ENCODE data around the gene KDR. TPM values are rescaled to one million over a fixed set of nuclear protein-coding genes. Genes with fewer than 3 reads are reported as not detected.

Gene KDR
- total and polyA plus RNA-seq, 2 experiments from 2014 or later, result 0.20 TPM; not detected in 1

DNA sequence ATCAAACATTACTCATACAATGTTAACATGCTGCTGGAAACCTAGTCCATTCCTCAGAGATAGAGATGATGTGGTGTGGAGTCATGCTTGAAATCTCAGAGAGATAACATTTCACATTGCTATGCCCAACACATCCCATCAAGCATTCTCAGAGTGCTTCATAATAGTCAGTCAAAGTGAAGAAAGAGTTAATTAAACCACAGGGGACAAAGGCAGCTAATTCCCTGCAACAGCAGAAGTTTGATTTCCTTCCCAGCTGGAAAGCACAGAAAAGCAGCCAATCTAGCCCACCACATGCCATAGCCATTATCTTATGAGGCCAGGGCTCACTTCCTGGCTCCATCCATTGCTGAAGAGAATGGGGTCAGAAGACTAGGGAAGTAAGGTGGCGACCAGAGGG, 8.9 kb downstream of the KDR start:
- H3F3A ChIP-seq (ENCODE audit: insufficient read depth), result no peaks in the 10 kb centered on the region
- no peaks in the 10 kb centered on the region for H3K79me2 ChIP-seq (ENCODE audit: insufficient read depth)
- H3K9me2 ChIP-seq (ENCODE audit: insufficient read depth), result no peaks in the 10 kb centered on the region
- no peak overlapping the region for H3K27ac ChIP-seq
- no peaks in the 10 kb centered on the region for H3K9me3 ChIP-seq (ENCODE audit: low read depth)
- H3K4me3 ChIP-seq, result no peak overlapping the region
- no peak overlapping the region for H2AFZ ChIP-seq
- H3K4me1 ChIP-seq (ENCODE audit: insufficient read depth), result 0 out of 2 replicates have a peak, but pooled peaks cover 5% of the 10 kb centered on the region
- H3K4me2 ChIP-seq (ENCODE audit: unreplicated experiment), result no peak overlapping the region
- 85 to 87% methylated on average over 1 of the region's 1 CpG for WGBS, 2 experiments (ENCODE audit: low coverage in 1 of 2, low lambda C conversion rate in 2 of 2, missing lambda C conversion rate in 2 of 2)
- no peaks in the 10 kb centered on the region for H4K20me1 ChIP-seq (ENCODE audit: insufficient read depth)
- no peak overlapping the region for H3K9ac ChIP-seq
- DNase-seq, result peak; percentile 43
- H3K27me3 ChIP-seq (replicated peaks; ENCODE audit: insufficient read depth), result no peaks in the 10 kb centered on the region
- no peak for TF ChIP-seq EZH2phosphoT487 (IDR thresholded peaks at IDR 0.05; ENCODE audit: insufficient read depth, low read depth)
- TF ChIP-seq EZH2 (IDR thresholded peaks at IDR 0.05; ENCODE audit: insufficient read depth, poor library complexity, severe bottlenecking), result no peak
- H3K36me3 ChIP-seq (ENCODE audit: low read depth), result no peaks in the 10 kb centered on the region
- in situ Hi-C loops (cut with MboI), result no loop called here

DNA sequence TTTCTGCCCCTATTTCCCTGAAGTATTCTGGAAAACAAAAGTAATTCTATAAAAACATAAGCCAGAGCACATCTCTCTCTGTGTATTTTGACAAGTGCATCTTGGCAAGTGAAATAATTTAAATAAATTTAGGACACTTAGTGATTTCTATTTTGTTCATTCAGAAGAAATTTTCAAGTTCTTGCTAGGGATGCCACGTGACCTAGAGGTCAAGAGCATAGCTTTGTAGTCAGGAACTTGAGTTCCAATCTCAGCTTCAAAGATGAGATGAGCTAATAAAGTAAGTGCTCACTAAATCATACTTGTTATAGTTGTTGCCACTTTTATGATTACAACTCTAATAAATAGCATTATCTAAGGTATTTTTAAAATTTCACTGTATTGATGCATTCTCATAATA, 13.8 kb downstream of the KDR start:
- no peaks in the 10 kb centered on the region for H3K9me2 ChIP-seq (ENCODE audit: insufficient read depth)
- 0 out of 2 replicates have a peak, but pooled peaks cover 5% of the 10 kb centered on the region for H3K4me1 ChIP-seq (ENCODE audit: insufficient read depth)
- WGBS, 2 experiments (ENCODE audit: low coverage in 1 of 2, low lambda C conversion rate in 2 of 2, missing lambda C conversion rate in 2 of 2), result 50 to 64% methylated on average over 1 of the region's 1 CpG
- H3F3A ChIP-seq (ENCODE audit: insufficient read depth), result no peaks in the 10 kb centered on the region
- no peaks in the 10 kb centered on the region for H3K79me2 ChIP-seq (ENCODE audit: insufficient read depth)
- no peak overlapping the region for H2AFZ ChIP-seq
- H3K4me2 ChIP-seq (ENCODE audit: unreplicated experiment), result no peak overlapping the region
- no peak overlapping the region for H3K4me3 ChIP-seq
- no peaks in the 10 kb centered on the region for H3K27me3 ChIP-seq (replicated peaks; ENCODE audit: insufficient read depth)
- no peaks in the 10 kb centered on the region for H4K20me1 ChIP-seq (ENCODE audit: insufficient read depth)
- H3K9ac ChIP-seq, result no peak overlapping the region
- H3K36me3 ChIP-seq (ENCODE audit: low read depth), result no peaks in the 10 kb centered on the region
- in situ Hi-C loops (cut with MboI), result no loop called here
- DNase-seq, result no peak
- no peak overlapping the region for H3K27ac ChIP-seq
- no peaks in the 10 kb centered on the region for H3K9me3 ChIP-seq (ENCODE audit: low read depth)
- TF ChIP-seq EZH2phosphoT487 (IDR thresholded peaks at IDR 0.05; ENCODE audit: insufficient read depth, low read depth) (no peak), EZH2 (IDR thresholded peaks at IDR 0.05; ENCODE audit: insufficient read depth, poor library complexity, severe bottlenecking) (no peak)

DNA sequence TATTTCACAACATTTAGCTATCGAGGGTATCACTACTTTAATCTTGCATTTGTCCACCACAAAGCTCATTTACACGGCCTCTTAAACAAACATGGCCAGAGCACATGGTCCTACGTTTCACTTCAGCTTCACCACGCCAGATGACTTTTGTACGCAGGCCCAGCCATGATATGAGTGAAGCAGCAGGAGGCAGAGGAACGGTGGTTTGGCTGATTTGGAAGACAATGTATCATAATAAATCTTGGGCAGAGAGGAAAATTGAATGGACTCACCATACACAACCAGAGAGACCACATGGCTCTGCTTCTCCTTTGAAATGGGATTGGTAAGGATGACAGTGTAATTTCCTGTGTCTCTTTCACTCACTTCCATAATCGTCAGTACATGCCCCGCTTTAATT, 15.3 kb downstream of the KDR start:
- Histone ChIP-seq H4K20me1 (ENCODE audit: insufficient read depth) (no peaks in the 10 kb centered on the region), H3K36me3 (ENCODE audit: low read depth) (no peaks in the 10 kb centered on the region), H3K4me2 (ENCODE audit: unreplicated experiment) (no peak overlapping the region), H3K9ac (no peak overlapping the region), H3K4me1 (ENCODE audit: insufficient read depth) (no peaks in the 10 kb centered on the region), H3K79me2 (ENCODE audit: insufficient read depth) (no peaks in the 10 kb centered on the region), H3F3A (ENCODE audit: insufficient read depth) (no peaks in the 10 kb centered on the region), H2AFZ (no peak overlapping the region), H3K27me3 (replicated peaks; ENCODE audit: insufficient read depth) (no peaks in the 10 kb centered on the region), H3K9me3 (ENCODE audit: low read depth) (no peaks in the 10 kb centered on the region), H3K4me3 (no peak overlapping the region), H3K9me2 (ENCODE audit: insufficient read depth) (no peaks in the 10 kb centered on the region), H3K27ac (no peak overlapping the region)
- 53 to 54% methylated on average over 8 of the region's 8 CpGs for WGBS, 2 experiments (ENCODE audit: low coverage in 1 of 2, low lambda C conversion rate in 2 of 2, missing lambda C conversion rate in 2 of 2)
- TF ChIP-seq EZH2phosphoT487 (IDR thresholded peaks at IDR 0.05; ENCODE audit: insufficient read depth, low read depth) (no peak), EZH2 (IDR thresholded peaks at IDR 0.05; ENCODE audit: insufficient read depth, poor library complexity, severe bottlenecking) (no peak)
- in situ Hi-C loops (cut with MboI), result no loop called here
- DNase-seq, result no peak

DNA sequence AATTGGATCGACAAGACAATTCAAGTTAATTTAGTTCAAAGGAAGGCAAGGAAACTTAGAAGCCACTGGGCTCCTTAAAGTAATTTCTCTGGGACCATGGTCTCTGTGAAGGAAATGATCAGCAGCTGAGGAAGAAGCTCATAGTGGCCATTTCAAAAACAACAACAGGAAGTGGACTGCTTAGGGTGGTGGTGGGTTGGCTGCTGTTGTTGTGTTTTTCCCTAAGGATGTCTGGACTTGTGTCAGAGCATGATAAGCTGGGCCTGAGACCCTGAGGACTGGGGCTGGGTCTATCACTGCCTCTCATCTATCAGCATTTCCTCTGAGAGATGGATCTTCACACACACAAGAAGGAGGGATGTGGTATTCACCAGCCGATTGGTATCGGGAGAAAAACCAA, 18.3 kb downstream of the KDR start:
- no peaks in the 10 kb centered on the region for H3K79me2 ChIP-seq (ENCODE audit: insufficient read depth)
- H4K20me1 ChIP-seq (ENCODE audit: insufficient read depth), result no peaks in the 10 kb centered on the region
- no peak overlapping the region for H3K27ac ChIP-seq
- 86 to 93% methylated on average over 3 of the region's 3 CpGs for WGBS, 2 experiments (ENCODE audit: low coverage in 1 of 2, low lambda C conversion rate in 2 of 2, missing lambda C conversion rate in 2 of 2)
- H3K36me3 ChIP-seq (ENCODE audit: low read depth), result no peaks in the 10 kb centered on the region
- H2AFZ ChIP-seq, result no peak overlapping the region
- no peak for DNase-seq
- H3K4me3 ChIP-seq, result no peak overlapping the region
- TF ChIP-seq EZH2 (IDR thresholded peaks at IDR 0.05; ENCODE audit: insufficient read depth, poor library complexity, severe bottlenecking) (no peak), EZH2phosphoT487 (IDR thresholded peaks at IDR 0.05; ENCODE audit: insufficient read depth, low read depth) (no peak)
- H3K9me2 ChIP-seq (ENCODE audit: insufficient read depth), result no peaks in the 10 kb centered on the region
- no peak overlapping the region for H3K4me2 ChIP-seq (ENCODE audit: unreplicated experiment)
- H3K9me3 ChIP-seq (ENCODE audit: low read depth), result no peaks in the 10 kb centered on the region
- no peaks in the 10 kb centered on the region for H3K27me3 ChIP-seq (replicated peaks; ENCODE audit: insufficient read depth)
- no peak overlapping the region for H3K9ac ChIP-seq
- no peaks in the 10 kb centered on the region for H3K4me1 ChIP-seq (ENCODE audit: insufficient read depth)
- in situ Hi-C loops (cut with MboI), result no loop called here
- no peaks in the 10 kb centered on the region for H3F3A ChIP-seq (ENCODE audit: insufficient read depth)

DNA sequence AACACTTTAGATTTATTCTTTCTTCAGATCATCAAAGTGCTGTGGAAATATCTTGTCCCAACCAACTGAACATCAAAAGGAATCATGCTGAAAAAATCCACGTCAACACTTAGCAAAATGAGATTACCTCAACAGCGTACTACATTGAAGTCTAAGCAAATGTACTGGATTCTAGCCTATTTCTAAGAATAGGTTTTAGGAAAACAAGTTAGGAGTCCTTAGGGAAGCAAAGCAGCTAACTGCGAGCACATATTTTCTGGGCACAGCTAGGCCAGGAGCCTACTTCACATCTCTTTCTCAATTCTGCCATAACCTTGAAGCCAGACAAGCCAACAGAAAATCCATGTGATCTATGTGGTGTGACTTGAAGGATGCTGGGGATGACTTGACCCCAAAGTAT, 22.2 kb downstream of the KDR start:
- in situ Hi-C loops (cut with MboI), result no loop called here
- Histone ChIP-seq H3K9ac (no peak overlapping the region), H3K27ac (no peak overlapping the region), H2AFZ (no peak overlapping the region), H3K27me3 (replicated peaks; ENCODE audit: insufficient read depth) (no peaks in the 10 kb centered on the region), H3K79me2 (ENCODE audit: insufficient read depth) (no peaks in the 10 kb centered on the region), H3K4me3 (no peak overlapping the region), H3K9me2 (ENCODE audit: insufficient read depth) (no peaks in the 10 kb centered on the region), H3K4me2 (ENCODE audit: unreplicated experiment) (no peak overlapping the region), H3F3A (ENCODE audit: insufficient read depth) (no peaks in the 10 kb centered on the region), H3K4me1 (ENCODE audit: insufficient read depth) (no peaks in the 10 kb centered on the region), H3K9me3 (ENCODE audit: low read depth) (no peaks in the 10 kb centered on the region), H3K36me3 (ENCODE audit: low read depth) (no peaks in the 10 kb centered on the region), H4K20me1 (ENCODE audit: insufficient read depth) (no peaks in the 10 kb centered on the region)
- DNase-seq, result no peak
- 88 to 93% methylated on average over 3 of the region's 3 CpGs for WGBS, 2 experiments (ENCODE audit: low coverage in 1 of 2, low lambda C conversion rate in 2 of 2, missing lambda C conversion rate in 2 of 2)
- TF ChIP-seq EZH2 (IDR thresholded peaks at IDR 0.05; ENCODE audit: insufficient read depth, poor library complexity, severe bottlenecking) (no peak), EZH2phosphoT487 (IDR thresholded peaks at IDR 0.05; ENCODE audit: insufficient read depth, low read depth) (no peak)
